GM23248 (cell line): Measurements from ENCODE around the gene SPATS2.

Experiments
- EZH2 ChIP-seq: fragments of 200-600 bp; sonication (generic); IDR thresholded peaks from 2 replicates; pipeline ENCODE4 v1.6.1; 2018; ENCODE audit warnings: antibody characterized with exemption, mild to moderate bottlenecking; ENCODE audit not compliant: insufficient read depth, poor library complexity, severe bottlenecking
- EZH2phosphoT487 ChIP-seq: fragments of 200-600 bp; sonication (generic); IDR thresholded peaks from 2 replicates; pipeline ENCODE4 v1.6.1; 2018; ENCODE audit warnings: antibody characterized with exemption, moderate library complexity, mild to moderate bottlenecking, low read depth; ENCODE audit not compliant: insufficient read depth

GRCh38 chr12:49364989-49365388 is 2.3 kb upstream of the SPATS2 start:
- TF ChIP-seq EZH2phosphoT487: no peak
- no peak for TF ChIP-seq EZH2
